ENCODE results near the gene COBLL1. TPM values are rescaled to one million over a fixed set of nuclear protein-coding genes. Genes with fewer than 3 reads are reported as not detected.
A peak's percentile ranks its signal among the peaks of the same experiment; 100 is the strongest.

The COBLL1 gene
- 1 to 10 TPM in 1 of 3 donors, under 1 TPM in 1, not detected in 1; 0.04 to 1.4 TPM for polyA plus RNA-seq

- H3K36me3 Mint-ChIP-seq = no peaks in the 10 kb centered on the region
- no peak within 1 kb of the TSS for H3K27ac Mint-ChIP-seq
- H3K9me3 Mint-ChIP-seq = peaks cover 0 to 6% (median 0%) of the 10 kb centered on the region in 6 donors
- peak within 1 kb of the TSS; percentile 74 to 86 (median 79) for H3K4me3 Mint-ChIP-seq
- H3K4me1 Mint-ChIP-seq = peaks cover 10 to 11% of the 10 kb centered on the region in 2 donors
- DNase-seq = peak; percentile 12 to 16 (median 12)
- peaks cover 6 to 15% (median 10%) of the 10 kb centered on the region in 3 donors for H3K27me3 Mint-ChIP-seq (ENCODE audit: low read depth in 3 of 3)
These were observed at the start of gene COBLL1 for GRCh38 chr2:164841719-164842623. TSS of gene COBLL1 (minus strand) at chr2:164841823. CDS start at chr2:164841196, 627 bp downstream.

GRCh38 chr2:164890544-164890943 is 48.9 kb upstream of the COBLL1 start:
- no peak overlapping the region for H3K4me3 Mint-ChIP-seq
- H3K36me3 Mint-ChIP-seq = no peaks in the 10 kb centered on the region
- H3K27me3 Mint-ChIP-seq (ENCODE audit: low read depth in 3 of 3) = peaks cover 0 to 4% (median 2%) of the 10 kb centered on the region in 3 donors
- no peak overlapping the region for H3K27ac Mint-ChIP-seq
- peaks cover 0 to 6% of the 10 kb centered on the region in 2 donors for H3K4me1 Mint-ChIP-seq
- no peak for DNase-seq
- H3K9me3 Mint-ChIP-seq = peaks cover 0 to 3% (median 0%) of the 10 kb centered on the region in 6 donors

- Mint-ChIP-seq H3K27ac (no peak overlapping the region), H3K9me3 (no peaks in the 10 kb centered on the region), H3K36me3 (no peaks in the 10 kb centered on the region), H3K4me3 (no peak overlapping the region), H3K4me1 (peaks cover 0 to 6% of the 10 kb centered on the region in 2 donors), H3K27me3 (ENCODE audit: low read depth in 3 of 3) (peaks cover 0 to 4% (median 2%) of the 10 kb centered on the region in 3 donors)
- no peak for DNase-seq
These were observed 47.0 kb upstream of the COBLL1 start for GRCh38 chr2:164888592-164888991.

- Mint-ChIP-seq H3K4me3 (no peak overlapping the region), H3K27me3 (ENCODE audit: low read depth in 3 of 3) (peaks cover 0 to 4% (median 2%) of the 10 kb centered on the region in 3 donors), H3K27ac (no peak overlapping the region), H3K4me1 (peaks cover 0 to 6% of the 10 kb centered on the region in 2 donors), H3K9me3 (no peaks in the 10 kb centered on the region), H3K36me3 (no peaks in the 10 kb centered on the region)
- no peak for DNase-seq
These were observed 46.0 kb upstream of the COBLL1 start for GRCh38 chr2:164887434-164888144.

GRCh38 chr2:164882276-164882675 is 40.7 kb upstream of the COBLL1 start:
- no peaks in the 10 kb centered on the region for H3K36me3 Mint-ChIP-seq
- H3K4me3 Mint-ChIP-seq = no peak overlapping the region
- H3K27ac Mint-ChIP-seq = no peak overlapping the region
- H3K9me3 Mint-ChIP-seq = peaks cover 0 to 4% (median 0%) of the 10 kb centered on the region in 6 donors
- H3K27me3 Mint-ChIP-seq (ENCODE audit: low read depth in 3 of 3) = peaks cover 0 to 2% (median 0%) of the 10 kb centered on the region in 3 donors
- no peaks in the 10 kb centered on the region for H3K4me1 Mint-ChIP-seq
- DNase-seq = no peak

GRCh38 chr2:164881524-164881923 is 39.9 kb upstream of the COBLL1 start:
- Mint-ChIP-seq H3K9me3 (peaks cover 0 to 4% (median 0%) of the 10 kb centered on the region in 6 donors), H3K4me1 (no peaks in the 10 kb centered on the region), H3K27me3 (ENCODE audit: low read depth in 3 of 3) (peaks cover 0 to 2% (median 0%) of the 10 kb centered on the region in 3 donors), H3K27ac (no peak overlapping the region), H3K36me3 (no peaks in the 10 kb centered on the region), H3K4me3 (no peak overlapping the region)
- DNase-seq = no peak

- Mint-ChIP-seq H3K27ac (no peak overlapping the region), H3K9me3 (peaks cover 0 to 4% (median 0%) of the 10 kb centered on the region in 6 donors), H3K4me3 (no peak overlapping the region), H3K36me3 (no peaks in the 10 kb centered on the region), H3K27me3 (ENCODE audit: low read depth in 3 of 3) (peaks cover 0 to 2% (median 0%) of the 10 kb centered on the region in 3 donors), H3K4me1 (no peaks in the 10 kb centered on the region)
- no peak for DNase-seq
These were observed 38.4 kb upstream of the COBLL1 start for GRCh38 chr2:164879901-164880535.

- Mint-ChIP-seq H3K27me3 (ENCODE audit: low read depth in 3 of 3) (peaks cover 0 to 2% (median 0%) of the 10 kb centered on the region in 3 donors), H3K4me1 (no peaks in the 10 kb centered on the region), H3K36me3 (no peaks in the 10 kb centered on the region), H3K4me3 (no peak overlapping the region), H3K27ac (no peak overlapping the region), H3K9me3 (peaks cover 0 to 5% (median 0%) of the 10 kb centered on the region in 6 donors)
- no peak for DNase-seq
These were observed 36.3 kb upstream of the COBLL1 start for GRCh38 chr2:164877927-164878326.

- H3K36me3 Mint-ChIP-seq = no peaks in the 10 kb centered on the region
- peaks cover 0 to 5% (median 0%) of the 10 kb centered on the region in 6 donors for H3K9me3 Mint-ChIP-seq
- H3K4me1 Mint-ChIP-seq = no peaks in the 10 kb centered on the region
- no peak overlapping the region for H3K4me3 Mint-ChIP-seq
- DNase-seq = no peak
- H3K27me3 Mint-ChIP-seq (ENCODE audit: low read depth in 3 of 3) = peaks cover 0 to 2% (median 0%) of the 10 kb centered on the region in 3 donors
- H3K27ac Mint-ChIP-seq = no peak overlapping the region
These were observed 35.5 kb upstream of the COBLL1 start for GRCh38 chr2:164877169-164877568.

- no peak for DNase-seq
- Mint-ChIP-seq H3K27ac (no peak overlapping the region), H3K36me3 (no peaks in the 10 kb centered on the region), H3K27me3 (ENCODE audit: low read depth in 3 of 3) (no peaks in the 10 kb centered on the region), H3K4me1 (no peaks in the 10 kb centered on the region), H3K9me3 (peaks cover 0 to 5% (median 0%) of the 10 kb centered on the region in 6 donors), H3K4me3 (no peak overlapping the region)
These were observed 33.9 kb upstream of the COBLL1 start for GRCh38 chr2:164875334-164876205.

GRCh38 chr2:164873210-164873908 is 31.7 kb upstream of the COBLL1 start:
- no peaks in the 10 kb centered on the region for H3K36me3 Mint-ChIP-seq
- H3K27ac Mint-ChIP-seq = no peak overlapping the region
- no peak overlapping the region for H3K4me3 Mint-ChIP-seq
- H3K9me3 Mint-ChIP-seq = peaks cover 0 to 5% (median 0%) of the 10 kb centered on the region in 6 donors
- no peaks in the 10 kb centered on the region for H3K4me1 Mint-ChIP-seq
- H3K27me3 Mint-ChIP-seq (ENCODE audit: low read depth in 3 of 3) = no peaks in the 10 kb centered on the region
- no peak for DNase-seq

GRCh38 chr2:164871404-164871803 is 29.8 kb upstream of the COBLL1 start:
- Mint-ChIP-seq H3K4me1 (no peaks in the 10 kb centered on the region), H3K36me3 (no peaks in the 10 kb centered on the region), H3K4me3 (no peak overlapping the region), H3K9me3 (peaks cover 0 to 4% (median 0%) of the 10 kb centered on the region in 6 donors), H3K27me3 (ENCODE audit: low read depth in 3 of 3) (no peaks in the 10 kb centered on the region), H3K27ac (no peak overlapping the region)
- DNase-seq = no peak

Measured in immature natural killer cell (primary cell).